ENCODE data around the gene PSPH.
"Not testable (repeated sequence)": the region's sequence is repeated elsewhere in the genome, so short reads cannot be mapped to it uniquely, and the experiment has no call there.

Gene PSPH

DNA sequence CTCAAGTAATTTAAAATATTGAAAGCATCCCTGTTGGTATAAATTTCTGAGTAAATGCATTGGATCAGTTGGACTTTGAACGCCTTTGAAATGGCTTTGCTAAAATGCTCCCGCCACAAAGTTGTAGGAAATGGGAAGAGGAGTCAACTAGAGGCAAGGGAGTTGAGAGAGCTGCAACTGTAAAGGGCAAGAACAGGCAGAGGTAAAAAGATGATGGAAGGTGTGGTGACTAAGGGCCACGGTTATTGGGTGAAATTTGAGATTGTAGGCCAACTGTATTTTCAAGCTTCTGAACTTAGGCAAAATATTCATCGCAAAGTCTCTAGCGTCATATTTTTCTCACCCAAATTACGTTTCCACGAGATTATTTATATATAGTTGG is 12.2 kb upstream of the PSPH start:
- DNase-seq (ENCODE audit: low read depth in 2 of 2) = no peak

DNA sequence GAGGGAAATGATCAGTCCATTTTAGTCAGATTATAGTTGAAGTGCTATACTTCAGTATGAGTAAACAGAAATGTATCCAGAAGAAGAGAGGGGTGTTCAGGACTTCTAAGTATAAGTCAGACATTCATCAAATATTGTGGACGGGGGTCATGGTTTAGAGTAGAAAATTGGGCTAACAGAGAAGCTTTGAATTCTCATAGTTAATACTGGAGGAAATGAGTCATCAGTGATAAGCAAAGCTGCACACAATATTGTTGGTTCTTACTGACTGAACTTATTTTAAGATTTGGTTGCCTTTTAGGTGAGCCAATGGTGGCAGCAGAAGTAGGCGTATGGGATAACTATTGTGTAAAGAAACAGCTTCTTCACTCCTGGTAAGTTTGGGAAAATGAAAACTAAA is 11.1 kb upstream of the PSPH start:
- DNase-seq (ENCODE audit: low read depth in 2 of 2) = no peak

DNA sequence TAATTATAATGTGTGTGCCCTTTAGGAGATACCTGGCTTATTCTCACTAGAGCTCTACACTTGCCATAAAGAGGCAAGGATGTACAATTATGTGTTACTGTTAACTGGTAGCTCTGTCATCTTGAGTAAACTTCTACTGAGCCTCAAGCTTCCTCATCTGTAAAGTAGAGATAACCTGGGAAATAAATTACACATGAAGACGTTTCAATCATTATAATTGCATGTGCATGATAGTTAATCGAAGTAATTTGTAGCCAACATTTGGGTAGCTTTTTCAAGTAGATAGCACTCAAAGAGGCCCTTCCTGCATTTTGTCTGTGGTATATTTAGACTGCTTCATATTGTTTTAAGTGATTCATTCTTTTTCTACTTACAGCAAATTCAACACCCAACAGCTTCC is 2.7 kb upstream of the PSPH start:
- no peak for DNase-seq (ENCODE audit: low read depth in 2 of 2)

DNA sequence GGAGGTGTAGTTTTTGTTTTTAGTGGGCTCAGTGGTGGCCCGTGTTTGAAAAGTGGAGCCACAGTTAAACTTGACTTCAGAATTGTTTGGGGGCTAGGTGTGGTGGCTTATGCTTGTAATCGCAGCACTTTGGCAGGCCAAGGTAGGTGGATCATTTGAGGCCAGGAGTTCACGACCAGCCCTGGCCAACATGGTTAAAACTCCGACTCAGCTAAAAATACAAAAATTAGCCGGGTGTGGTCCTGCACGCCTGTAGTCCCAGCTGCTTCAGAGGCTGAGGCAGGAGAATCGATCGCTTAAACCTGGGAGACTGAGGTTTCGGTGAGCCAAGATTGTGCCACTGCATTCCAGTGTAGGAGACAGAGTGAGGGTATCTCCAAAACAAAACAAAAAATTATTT is 2.1 kb upstream of the PSPH start:
- DNase-seq (ENCODE audit: low read depth in 2 of 2) = no peak

DNA sequence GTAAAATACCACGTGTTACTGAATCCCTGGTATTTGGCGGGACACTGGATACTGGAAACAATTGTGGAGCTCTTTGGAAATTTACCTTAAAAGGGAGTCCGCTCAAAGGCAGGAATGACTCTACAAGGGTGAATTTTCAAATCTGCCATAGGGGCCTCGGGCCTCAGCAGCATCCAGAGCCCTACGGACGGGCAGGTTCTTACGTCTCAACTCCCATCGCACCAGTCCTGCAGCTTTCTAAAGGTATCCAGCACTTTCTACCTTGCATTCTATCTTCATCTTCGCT is 248 bp downstream of the PSPH start:
- DNase-seq (ENCODE audit: low read depth in 2 of 2) = no peak

- not testable (repeated sequence) for DNase-seq (ENCODE audit: low read depth in 2 of 2)
Observed at GRCh38 chr7:56048763-56049162, 2.5 kb downstream of the PSPH start.

DNA sequence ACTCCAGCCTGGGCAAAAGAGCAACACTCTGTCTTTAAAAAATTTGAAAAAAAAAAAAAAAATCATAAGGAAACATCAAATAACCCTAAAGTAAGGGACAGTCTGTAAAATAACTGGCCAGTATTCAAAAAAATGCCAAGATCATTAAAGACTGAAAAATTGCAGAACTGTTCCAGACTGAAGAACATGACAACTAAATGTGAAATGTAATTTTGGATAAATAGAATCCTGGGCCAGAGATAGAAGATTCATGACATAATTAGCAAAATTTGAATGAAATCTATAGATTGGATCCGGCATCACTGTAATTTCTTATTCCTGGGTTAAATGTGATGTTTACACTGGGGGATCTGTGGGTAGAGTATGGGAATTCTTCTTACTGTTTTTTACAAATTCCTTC is 3.0 kb downstream of the PSPH start:
- DNase-seq (ENCODE audit: low read depth in 2 of 2) = no peak

DNA sequence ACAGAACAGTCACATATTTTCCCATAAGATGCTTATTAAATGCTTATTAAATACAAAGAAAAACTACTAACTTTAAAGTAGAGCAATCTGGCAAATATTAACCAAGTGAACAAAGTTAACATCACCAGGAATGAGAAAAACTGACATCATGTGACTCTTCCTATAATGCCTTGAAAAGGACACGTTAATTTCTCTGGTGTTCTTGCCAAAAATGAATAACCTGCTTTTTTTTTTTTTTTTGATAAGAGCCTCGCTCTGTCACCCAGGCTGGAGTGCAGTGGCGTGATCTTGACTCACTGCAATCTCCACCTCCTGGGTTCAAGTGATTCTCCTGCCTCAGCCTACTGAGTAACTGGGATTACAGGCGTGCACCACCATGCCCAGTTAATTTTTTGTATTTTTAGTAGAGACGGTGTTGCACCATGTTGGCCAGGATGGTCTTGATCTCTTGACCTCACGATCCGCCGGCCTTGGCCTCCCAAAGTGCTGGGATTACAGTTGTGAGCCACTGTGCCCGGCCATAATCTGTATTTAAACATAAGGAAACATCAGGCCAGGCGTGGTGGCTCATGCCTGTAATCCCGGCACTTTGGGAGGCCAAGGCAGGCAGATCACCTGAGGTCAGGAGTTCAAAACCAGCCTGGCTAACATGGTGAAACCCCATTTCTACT is 3.7 kb downstream of the PSPH start:
- DNase-seq (ENCODE audit: low read depth in 2 of 2) = not testable (repeated sequence)

DNA sequence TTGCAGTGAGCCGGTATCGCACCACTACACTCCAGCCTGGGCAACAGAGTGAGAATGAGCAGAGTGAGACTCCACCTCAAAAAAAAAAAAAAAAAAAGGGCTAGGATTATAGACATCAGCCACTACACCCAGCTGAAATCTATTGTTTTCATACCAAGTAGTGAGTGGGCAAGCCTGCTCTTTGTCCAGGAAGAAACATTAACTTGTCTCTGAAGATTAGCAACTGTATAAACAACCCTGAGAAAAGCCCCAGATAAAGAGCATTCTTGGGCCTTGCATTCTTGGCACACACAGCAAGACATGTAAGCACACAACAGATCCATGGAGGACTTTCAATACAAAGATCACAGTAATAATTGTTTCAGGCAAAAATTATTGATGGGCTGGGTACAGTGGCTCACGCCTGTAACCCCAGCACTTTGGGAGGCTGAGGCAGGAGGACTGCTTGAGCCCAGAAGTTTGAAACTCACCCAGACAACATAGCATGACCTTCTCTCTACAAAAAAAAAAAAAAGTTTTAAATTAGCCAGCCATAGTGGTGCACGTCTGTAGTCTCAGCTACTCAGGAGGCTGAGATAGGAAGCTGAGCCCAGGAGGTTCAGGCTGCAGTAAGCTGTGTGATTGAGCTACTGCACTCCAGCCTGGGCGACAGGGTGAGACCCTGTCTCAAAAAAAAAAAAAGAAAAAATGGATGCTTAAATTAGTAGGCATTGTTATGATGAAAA is 4.4 kb downstream of the PSPH start:
- DNase-seq (ENCODE audit: low read depth in 2 of 2) = no peak

DNA sequence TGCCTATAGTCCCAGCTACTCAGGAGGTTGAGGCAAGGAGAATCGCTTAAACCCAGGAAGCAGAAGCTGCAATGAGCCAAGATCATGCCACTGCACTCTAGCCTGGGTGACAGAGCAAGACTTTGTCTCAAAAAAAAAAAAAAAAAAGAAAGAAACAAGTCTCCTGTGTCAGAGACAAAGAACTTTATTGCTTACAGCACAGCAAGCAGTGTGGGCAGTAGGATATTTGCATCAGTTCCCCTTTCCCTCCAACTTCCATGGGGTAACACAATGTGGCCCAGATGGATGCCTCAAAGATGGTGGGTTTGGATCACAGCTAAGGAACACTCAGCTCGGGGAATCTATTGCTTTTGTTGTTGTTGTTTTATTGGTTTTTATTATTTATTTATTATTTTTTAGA is 5.5 kb downstream of the PSPH start:
- not testable (repeated sequence) for DNase-seq (ENCODE audit: low read depth in 2 of 2)

DNA sequence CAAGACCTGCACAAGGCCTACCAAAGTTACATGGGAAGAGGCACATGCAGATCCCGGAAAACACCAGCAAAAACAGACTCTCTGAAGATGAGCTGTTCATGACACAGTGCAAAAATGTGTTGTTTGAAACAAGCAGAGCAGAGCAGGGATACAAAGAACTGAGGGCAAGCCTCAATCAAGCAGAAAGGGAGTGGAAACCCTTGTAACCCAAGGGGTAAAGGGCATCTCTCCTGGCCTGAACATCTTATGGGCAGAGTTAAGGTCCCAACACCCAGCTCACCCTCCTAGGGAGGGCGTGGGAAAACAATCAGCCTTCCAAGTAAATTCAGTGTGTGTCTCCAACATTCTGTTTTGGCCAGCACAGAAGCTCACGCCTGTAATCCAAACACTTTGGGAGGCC is 10.5 kb downstream of the PSPH start:
- no peak for DNase-seq (ENCODE audit: low read depth in 2 of 2)

DNA sequence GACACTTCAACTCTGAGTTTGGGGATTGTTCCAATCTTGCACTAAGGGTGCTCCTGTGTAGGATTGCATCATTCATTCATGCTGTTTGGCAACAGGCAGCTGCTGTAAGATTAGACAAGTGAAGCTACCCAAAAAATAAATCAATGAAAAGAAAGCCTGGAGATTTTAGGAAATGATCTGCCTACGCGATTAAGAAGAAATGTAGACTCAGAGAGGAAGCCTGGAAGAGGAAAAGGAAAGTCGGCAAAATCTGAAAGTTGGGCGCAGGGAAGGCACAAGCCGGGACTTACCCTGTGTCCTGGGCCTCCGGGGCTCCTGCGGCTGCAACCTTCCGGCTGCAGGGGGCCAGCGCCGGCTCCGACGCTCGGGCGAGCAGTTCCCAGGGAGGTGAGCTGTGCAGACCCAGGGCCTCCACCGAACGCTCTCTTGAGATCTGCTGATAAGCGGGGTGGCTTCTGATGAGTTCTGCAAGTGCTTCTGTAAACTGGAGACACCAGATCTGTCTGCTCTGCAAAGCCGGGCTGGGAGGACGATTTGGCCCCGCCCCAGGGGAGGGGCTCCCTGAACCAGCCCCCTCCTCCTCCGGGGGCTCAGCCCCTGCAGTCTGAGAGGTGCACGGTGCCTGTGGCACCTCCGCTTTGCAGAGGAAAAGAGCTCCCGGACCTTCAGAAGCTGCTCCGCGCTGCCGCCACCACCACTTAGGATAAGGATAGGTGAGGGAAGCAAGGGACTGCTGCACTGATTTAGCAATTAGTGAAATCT is 17.4 kb downstream of the PSPH start:
- DNase-seq (ENCODE audit: low read depth in 2 of 2) = peak; percentile 33 to 51

DNA sequence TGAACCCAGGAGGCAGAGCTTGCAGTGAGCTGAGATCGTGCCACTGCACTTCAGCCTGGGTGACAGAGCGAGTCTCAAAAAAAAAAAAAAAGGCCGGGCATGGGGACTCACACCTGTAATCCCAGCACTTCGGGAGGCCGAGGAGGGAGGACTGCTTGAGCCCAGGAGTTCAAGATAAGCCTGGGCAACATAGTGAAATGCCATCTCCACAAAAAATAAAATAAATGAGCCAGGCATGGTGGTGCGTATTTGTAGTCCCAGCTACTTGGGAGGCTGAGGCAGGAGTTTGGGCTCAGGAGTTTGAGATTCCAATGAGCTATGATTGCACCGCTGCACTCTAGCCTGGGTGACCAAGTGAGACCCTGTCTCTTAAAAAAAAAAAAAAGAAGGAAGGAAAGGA is 18.7 kb downstream of the PSPH start:
- not testable (repeated sequence) for DNase-seq (ENCODE audit: low read depth in 2 of 2)

GRCh38 chr7:56031556-56031955 is 19.7 kb downstream of the PSPH start:
- DNase-seq (ENCODE audit: low read depth in 2 of 2) = not testable (repeated sequence)

DNA sequence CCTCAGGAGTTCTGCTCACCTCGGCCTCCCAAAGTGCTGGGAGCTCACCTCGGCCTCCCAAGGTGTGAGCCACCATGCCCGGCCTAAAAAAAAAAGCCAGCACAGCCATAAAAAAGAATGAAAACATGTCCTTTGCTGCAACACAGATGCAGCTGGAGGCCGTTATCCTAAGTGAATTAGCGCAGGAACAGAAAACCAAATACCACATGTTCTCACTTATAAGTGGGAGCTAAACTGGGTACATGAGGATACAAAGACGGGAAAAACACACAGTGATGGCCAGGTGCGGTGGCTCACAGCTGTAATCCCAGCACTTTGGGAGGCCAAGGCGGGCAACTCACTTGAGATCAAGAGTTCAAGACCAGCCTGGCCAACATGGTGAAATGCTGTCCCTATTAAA is 20.9 kb downstream of the PSPH start:
- no peak for DNase-seq (ENCODE audit: low read depth in 2 of 2)

DNA sequence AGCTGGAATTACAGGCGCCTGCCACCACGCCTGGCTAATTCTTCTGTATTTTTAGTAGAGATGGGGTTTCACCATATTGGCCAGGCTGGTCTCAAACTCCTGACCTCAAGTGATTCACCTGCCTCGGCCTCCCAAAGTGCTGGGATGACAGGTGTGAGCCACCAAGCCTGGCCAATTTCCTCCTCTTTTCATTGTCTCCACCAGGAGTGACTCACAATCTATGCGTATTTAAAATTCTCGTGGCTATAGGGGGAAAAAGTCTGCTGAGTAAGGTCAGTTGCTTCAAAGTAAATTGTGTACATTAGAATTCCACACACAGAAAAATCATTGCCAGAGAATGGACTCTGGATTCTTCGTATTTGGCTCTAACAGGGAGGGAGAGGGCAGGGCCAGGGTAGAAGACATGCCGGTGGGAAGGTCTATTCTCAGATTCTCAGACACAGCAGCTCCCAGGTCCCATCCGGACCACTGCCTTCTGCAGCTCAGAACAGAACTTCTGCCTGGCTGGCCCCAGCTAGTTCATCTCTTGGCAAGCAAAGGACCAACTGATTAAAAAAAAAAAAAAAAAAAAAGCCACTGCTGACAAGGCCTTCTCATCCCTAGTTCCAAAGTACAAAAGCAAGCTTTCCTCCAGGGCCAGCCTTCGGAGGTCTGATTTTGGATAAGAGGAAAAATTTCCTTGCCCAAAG is 22.2 kb downstream of the PSPH start:
- DNase-seq (ENCODE audit: low read depth in 2 of 2) = no peak

DNA sequence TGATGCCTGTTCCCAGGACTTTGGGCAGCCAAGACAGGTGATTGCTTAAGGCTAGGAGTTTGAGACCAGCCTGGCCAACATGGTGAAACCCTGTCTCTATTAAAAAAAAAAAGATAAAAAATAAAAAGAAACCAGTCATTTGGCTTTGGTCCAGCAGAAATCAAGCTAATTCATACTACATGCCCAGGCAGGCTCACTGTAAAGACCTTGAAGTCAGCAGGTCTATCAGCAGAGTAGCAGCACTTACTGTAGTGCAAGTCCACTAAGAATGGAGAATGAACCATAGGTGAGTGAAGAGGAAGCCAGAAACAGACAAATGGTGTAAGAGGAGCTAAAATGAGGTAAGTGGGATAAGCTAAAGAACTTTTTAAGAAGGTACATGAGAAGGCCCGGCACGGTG is 24.7 kb downstream of the PSPH start:
- DNase-seq (ENCODE audit: low read depth in 2 of 2) = no peak

DNA sequence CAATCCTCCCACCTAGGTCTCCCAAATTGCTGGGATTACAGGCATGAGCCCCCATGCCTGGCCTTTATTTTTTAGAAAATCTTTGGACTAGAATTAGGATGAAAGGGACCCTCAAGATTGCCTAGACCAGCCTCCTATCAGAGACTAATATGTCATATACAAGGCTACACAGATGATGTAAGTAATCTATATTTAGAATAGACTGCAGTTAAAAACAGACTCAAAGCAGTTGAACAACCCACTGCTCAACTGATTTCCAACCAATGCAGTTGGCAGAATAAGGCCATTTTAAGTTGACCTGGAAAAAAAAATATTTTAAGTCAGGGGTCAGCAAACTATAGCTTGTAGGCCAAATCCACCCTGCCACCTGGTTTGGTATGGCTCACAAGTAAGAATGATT is 27.7 kb downstream of the PSPH start:
- no peak for DNase-seq (ENCODE audit: low read depth in 2 of 2)

GRCh38 chr7:56019501-56019900 is 31.7 kb downstream of the PSPH start:
- no peak for DNase-seq (ENCODE audit: low read depth in 2 of 2)

- not testable (repeated sequence) for DNase-seq (ENCODE audit: low read depth in 2 of 2)
Observed at GRCh38 chr7:56017015-56017414, 34.2 kb downstream of the PSPH start.

- DNase-seq (ENCODE audit: low read depth in 2 of 2) = no peak
Observed at GRCh38 chr7:56009695-56010094, 41.5 kb downstream of the PSPH start.

DNA sequence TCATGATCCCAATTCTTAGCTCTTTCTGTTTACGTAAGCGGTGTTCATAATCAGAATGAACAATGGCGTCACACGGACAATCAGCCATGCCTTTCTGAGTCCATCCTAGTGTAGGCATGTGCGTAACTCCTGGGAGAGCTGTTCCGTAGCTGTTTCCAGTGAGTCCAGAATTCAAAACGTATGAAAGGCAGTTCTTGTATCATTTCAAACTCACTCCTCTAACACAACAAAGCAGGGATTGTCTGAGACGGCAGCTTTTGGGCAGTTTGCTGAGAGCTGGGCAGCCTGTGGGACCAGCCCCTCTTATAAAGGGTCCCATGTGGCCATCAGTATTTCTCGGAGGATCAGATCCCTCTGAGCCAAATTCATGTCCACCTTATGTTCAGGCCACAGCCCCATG is 43.4 kb downstream of the PSPH start:
- no peak for DNase-seq (ENCODE audit: low read depth in 2 of 2)

All from stimulated activated CD4-positive, alpha-beta T cell treated with anti-CD3 and anti-CD28 coated beads, Interleukin-12 subunit alpha, Interleukin-12 subunit beta, amount 100 ng/mL, for 24 hours (primary cell).